HG02588 (cell line): ENCODE data around the gene MGAT5B.

Source experiments
- ATAC-seq: cut with Tn5 transposase; IDR thresholded peaks from one replicate; pipeline ENCODE4 v1.9.1; 2021; ENCODE audit warnings: mild to moderate bottlenecking, moderate library complexity; ENCODE audit not compliant: unreplicated experiment

Gene MGAT5B

DNA sequence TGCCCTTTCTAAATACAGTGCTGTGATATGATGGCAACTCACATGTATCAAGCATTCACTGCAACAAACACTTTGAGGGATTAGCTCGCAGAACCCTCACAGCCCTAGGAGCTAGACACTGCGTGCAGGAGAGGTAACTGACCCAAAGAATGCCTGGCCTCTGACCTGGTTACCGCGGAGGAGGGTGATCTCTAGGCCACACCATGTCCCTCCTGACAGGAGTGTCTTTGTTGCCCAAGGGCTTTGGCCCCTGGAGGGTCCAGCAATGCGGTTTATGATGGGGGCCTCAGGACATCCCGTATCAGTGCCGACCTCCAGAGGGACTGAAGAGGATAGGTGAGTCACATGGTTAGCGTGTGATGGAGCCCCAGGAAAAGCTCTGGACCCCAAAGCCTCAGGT lies 130.6 kb downstream of the MGAT5B start:
- no peak for ATAC-seq
